ENCODE measurements around the gene CHI3L2. TPM values are rescaled to one million over a fixed set of nuclear protein-coding genes. Genes with fewer than 3 reads are reported as not detected.

Gene CHI3L2
- total and polyA plus RNA-seq, 2 of the 13 experiments (the other 11 are each of a cell fraction or from before 2014, with no cell fraction given) = 0.46 to 1.7 TPM

GRCh38 chr1:111238056-111238795 is 10.7 kb downstream of the CHI3L2 start (continued):
- TF ChIP-seq ZMAT5 (CRISPR knock-in tag; IDR thresholded peaks at IDR 0.05; ENCODE audit: borderline replicate concordance, low read depth) = no peak
- no peak for TF ChIP-seq ZNF672 (CRISPR knock-in tag; IDR thresholded peaks at IDR 0.05)
- no peak for TF ChIP-seq ZNF251 (CRISPR knock-in tag; IDR thresholded peaks at IDR 0.05)
- no peak for TF ChIP-seq ZNF142 (CRISPR knock-in tag; IDR thresholded peaks at IDR 0.05)
- TF ChIP-seq RXRB (CRISPR knock-in tag; IDR thresholded peaks at IDR 0.05; ENCODE audit: borderline replicate concordance) = peak; percentile 70
- TF ChIP-seq RELA (CRISPR knock-in tag; IDR thresholded peaks at IDR 0.05) = no peak

- peaks cover 81% of the 10 kb centered on the region for H3K4me1 ChIP-seq (ENCODE audit: insufficient read depth, low read length)
- H3K4me3 ChIP-seq (replicated peaks in 1 of 3; ENCODE audit: insufficient read depth in 1 of 3, low read depth in 2 of 3, low read length in 3 of 3) = no peak overlapping the region
- no peaks in the 10 kb centered on the region for H3K27me3 ChIP-seq (ENCODE audit: control insufficient read depth in 1 of 2, insufficient read depth in 2 of 2, low read length in 2 of 2)
- H3K9ac ChIP-seq (ENCODE audit: insufficient read depth, low read depth, low read length) = no peak overlapping the region
- H2AFZ ChIP-seq (ENCODE audit: low read length) = no peak overlapping the region
- in situ Hi-C loops (cut with HindIII; ENCODE audit: extremely low pct_ligation_motif_present, low pct_unique_long_range_greater_than_20kb) = no loop called here
- ChIA-PET CTCF (ENCODE audit: low intra/inter-chr PET ratio, low total read pairs) (no interaction called here), POLR2A (no interaction called here)
- WGBS (ENCODE audit: low lambda C conversion rate) = 50% methylated on average over 2 of the region's 2 CpGs
- no TSS peak for BruUV-seq (replicated peaks)
- H3K9me3 ChIP-seq (ENCODE audit: low read length) = no peaks in the 10 kb centered on the region
- no peaks in the 10 kb centered on the region for H3K36me3 ChIP-seq (replicated peaks in 1 of 2; ENCODE audit: control insufficient read depth in 1 of 2, insufficient read depth in 2 of 2, low read length in 2 of 2)
- DNase-seq (ENCODE audit: low spot score) = no peak
- no peaks in the 10 kb centered on the region for H3K79me2 ChIP-seq (ENCODE audit: insufficient read depth, low read length)
- H3K4me2 ChIP-seq (ENCODE audit: low read depth, low read length) = no peak overlapping the region
- no peak overlapping the region for H3K27ac ChIP-seq (ENCODE audit: extremely low read length, insufficient read depth, low read length)
- FAIRE-seq = no peak
- no peaks in the 10 kb centered on the region for H4K20me1 ChIP-seq (ENCODE audit: insufficient read depth, low read length)
- no peak for ATAC-seq
- intact Hi-C loops (cut with micrococcal nuclease; ENCODE audit: unreplicated experiment) = no loop called here
- TF ChIP-seq ZNF816 (CRISPR knock-in tag; IDR thresholded peaks at IDR 0.05; ENCODE audit: borderline replicate concordance) = no peak
- no peak for TF ChIP-seq ZBED4 (CRISPR knock-in tag; IDR thresholded peaks at IDR 0.05; ENCODE audit: borderline replicate concordance)
- no peak for TF ChIP-seq PCBP1 (IDR thresholded peaks at IDR 0.05; ENCODE audit: borderline replicate concordance, low read depth, low read length)
- TF ChIP-seq EEA1 (CRISPR knock-in tag; IDR thresholded peaks at IDR 0.05; ENCODE audit: borderline replicate concordance) = no peak
- TF ChIP-seq ZNF441 (CRISPR knock-in tag; IDR thresholded peaks at IDR 0.05; ENCODE audit: borderline replicate concordance) = no peak
Measured at GRCh38 chr1:111241797-111242196, 14.3 kb downstream of the CHI3L2 start.

Measured in HepG2 (cell line).